Trophoblast cell (in vitro differentiated cells and primary cell): ENCODE measurements around the gene IL1R2.
A peak's percentile ranks its signal among the peaks of the same experiment; 100 is the strongest.

Experiments used
- DNase-seq, 2 donors: peaks; one replicate each; pipeline ENCODE4 v3.0.0-alpha.2; 2016
- H2AFZ ChIP-seq: 2 replicates; pipeline ENCODE4 v1.6.1; 2013; ENCODE audit warnings: low read length, moderate library complexity, mild to moderate bottlenecking; ENCODE audit not compliant: insufficient read depth, poor library complexity
- H2AK5ac ChIP-seq: 2 replicates; pipeline ENCODE4 v1.6.1; 2013; ENCODE audit warnings: mild to moderate bottlenecking, low read length
- H2BK120ac ChIP-seq: 2 replicates; pipeline ENCODE4 v1.6.1; 2013; ENCODE audit warnings: low read length, mild to moderate bottlenecking, moderate library complexity; ENCODE audit not compliant: insufficient read depth, poor library complexity
- H2BK12ac ChIP-seq: 2 replicates; pipeline ENCODE4 v1.6.1; 2013; ENCODE audit warnings: mild to moderate bottlenecking, low read length, moderate library complexity
- H2BK5ac ChIP-seq: 2 replicates; pipeline ENCODE4 v1.6.1; 2013; ENCODE audit warnings: low read length, low read depth, moderate library complexity, mild to moderate bottlenecking; ENCODE audit not compliant: poor library complexity
- H3K14ac ChIP-seq: 2 replicates; pipeline ENCODE4 v1.6.1; 2013; ENCODE audit warnings: mild to moderate bottlenecking, low read length
- H3K18ac ChIP-seq: 2 replicates; pipeline ENCODE4 v1.6.1; 2013; ENCODE audit warnings: mild to moderate bottlenecking, low read length
- H3K23ac ChIP-seq: 2 replicates; pipeline ENCODE4 v1.6.1; 2013; ENCODE audit warnings: low read length
- H3K27ac ChIP-seq: 2 replicates; pipeline ENCODE4 v1.5.1; 2013; ENCODE audit warnings: low read depth, mild to moderate bottlenecking, inconsistent platforms, low read length, moderate library complexity
- H3K27me3 ChIP-seq: 2 replicates; pipeline ENCODE4 v1.6.1; 2013; ENCODE audit warnings: inconsistent platforms, mild to moderate bottlenecking, low read length, moderate library complexity; ENCODE audit not compliant: insufficient read depth
- H3K36me3 ChIP-seq, 2 experiments: 1 replicate in 1 of 2; 2 replicates in 1 of 2; pipeline ENCODE4 v1.6.1; 2013; ENCODE audit warnings: low read length in 2 of 2, mild to moderate bottlenecking in 2 of 2, moderate library complexity in 1 of 2; ENCODE audit not compliant: insufficient read depth in 2 of 2, control insufficient read depth in 1 of 2
- H3K4ac ChIP-seq: 2 replicates; pipeline ENCODE4 v1.6.1; 2013; ENCODE audit warnings: low read depth, mild to moderate bottlenecking, low read length, moderate library complexity
- H3K4me1 ChIP-seq, 2 experiments: 1 replicate in 1 of 2; 2 replicates in 1 of 2; pipeline ENCODE4 v1.6.1; 2013; ENCODE audit warnings: low read length in 2 of 2, mild to moderate bottlenecking in 2 of 2, moderate library complexity in 1 of 2; ENCODE audit not compliant: insufficient read depth in 2 of 2, control insufficient read depth in 1 of 2
- H3K4me2 ChIP-seq: 2 replicates; pipeline ENCODE4 v1.6.1; 2013; ENCODE audit warnings: inconsistent platforms, mild to moderate bottlenecking, low read length, moderate library complexity
- H3K4me3 ChIP-seq: 2 replicates; pipeline ENCODE4 v1.5.1; 2013; ENCODE audit warnings: mild to moderate bottlenecking, low read depth, low read length, inconsistent platforms
- H3K79me1 ChIP-seq: one replicate; pipeline ENCODE4 v1.6.1; 2013; ENCODE audit warnings: low read length
- H3K79me2 ChIP-seq: 2 replicates; pipeline ENCODE4 v1.6.1; 2013; ENCODE audit warnings: low read length, mild to moderate bottlenecking; ENCODE audit not compliant: control insufficient read depth, insufficient read depth, poor library complexity
- H3K9ac ChIP-seq: 2 replicates; pipeline ENCODE4 v1.6.1; 2013; ENCODE audit warnings: mild to moderate bottlenecking, low read length
- H3K9me3 ChIP-seq: 2 replicates; pipeline ENCODE4 v1.6.1; 2013; ENCODE audit warnings: low read depth, mild to moderate bottlenecking, control low read depth, inconsistent platforms, low read length; ENCODE audit not compliant: insufficient read depth
- H4K12ac ChIP-seq: 2 replicates; pipeline ENCODE4 v1.6.1; 2013; ENCODE audit warnings: low read depth, mild to moderate bottlenecking, low read length, moderate library complexity
- H4K8ac ChIP-seq: 2 replicates; pipeline ENCODE4 v1.6.1; 2013; ENCODE audit warnings: low read depth, mild to moderate bottlenecking, low read length, moderate library complexity
- H4K91ac ChIP-seq: one replicate; pipeline ENCODE4 v1.6.1; 2013; ENCODE audit warnings: low read depth, mild to moderate bottlenecking, low read length, moderate library complexity
- WGBS: extraction: QIAGEN DNeasy Blood & Tissue Kit; methylation state at CpG from one replicate; pipeline ENCODE4 v1.1.7; 2013; ENCODE audit warnings: missing lambda C conversion rate; ENCODE audit not compliant: insufficient read length, insufficient coverage; ENCODE audit errors: extremely low coverage; 5-methylcytosine and 5-hydroxymethylcytosine counted together

Gene IL1R2

GRCh38 chr2:102059151-102059550 lies 67.4 kb downstream of the IL1R2 start:
- no peak overlapping the region for H2BK120ac ChIP-seq
- H3K79me2 ChIP-seq = no peaks in the 10 kb centered on the region
- whole genome bisulfite sequencing = no CpG with 5 or more reads among the region's 1 CpG
- peak overlapping the region; percentile 0 for H3K4ac ChIP-seq
- H3K36me3 ChIP-seq = no peaks in the 10 kb centered on the region
- H2BK5ac ChIP-seq = no peak overlapping the region
- peak overlapping the region; percentile 1 for H4K91ac ChIP-seq
- no peak overlapping the region for H3K23ac ChIP-seq
- no peak overlapping the region for H3K18ac ChIP-seq
- H3K79me1 ChIP-seq = peaks cover 29% of the 10 kb centered on the region
- peak in 1 of 2 donors; percentile 49 for DNase-seq
- H2AK5ac ChIP-seq = peak overlapping the region; percentile 22
- peaks cover 34% of the 10 kb centered on the region in 2 experiments for H3K4me1 ChIP-seq
- no peak overlapping the region for H3K14ac ChIP-seq
- no peak overlapping the region for H3K9ac ChIP-seq
- no peak overlapping the region for H2AFZ ChIP-seq
- H3K9me3 ChIP-seq = peaks cover 2% of the 10 kb centered on the region
- no peak overlapping the region for H3K27ac ChIP-seq
- H3K27me3 ChIP-seq = no peaks in the 10 kb centered on the region
- H3K4me2 ChIP-seq = no peak overlapping the region
- no peak overlapping the region for H4K12ac ChIP-seq
- no peak overlapping the region for H4K8ac ChIP-seq
- H2BK12ac ChIP-seq = peak overlapping the region; percentile 1
- H3K4me3 ChIP-seq = no peak overlapping the region

- H3K18ac ChIP-seq = no peak overlapping the region
- H4K91ac ChIP-seq = no peak overlapping the region
- H3K9me3 ChIP-seq = peaks cover 2% of the 10 kb centered on the region
- H2AFZ ChIP-seq = no peak overlapping the region
- H3K4me3 ChIP-seq = no peak overlapping the region
- H3K36me3 ChIP-seq = no peaks in the 10 kb centered on the region
- peak overlapping the region; percentile 14 for H2BK120ac ChIP-seq
- no peaks in the 10 kb centered on the region for H3K79me2 ChIP-seq
- H3K4ac ChIP-seq = no peak overlapping the region
- H4K8ac ChIP-seq = no peak overlapping the region
- peak overlapping the region; percentile 18 for H2BK5ac ChIP-seq
- H3K4me2 ChIP-seq = no peak overlapping the region
- no peak overlapping the region for H3K14ac ChIP-seq
- H3K9ac ChIP-seq = no peak overlapping the region
- H3K23ac ChIP-seq = no peak overlapping the region
- peaks cover 36% of the 10 kb centered on the region for H3K79me1 ChIP-seq
- H4K12ac ChIP-seq = no peak overlapping the region
- DNase-seq = no peak
- no peak overlapping the region for H2AK5ac ChIP-seq
- no peak overlapping the region for H3K27ac ChIP-seq
- H3K27me3 ChIP-seq = no peaks in the 10 kb centered on the region
- H2BK12ac ChIP-seq = peak overlapping the region; percentile 64
- peaks cover 40 to 42% of the 10 kb centered on the region in 2 experiments for H3K4me1 ChIP-seq
- no CpG with 5 or more reads among the region's 3 CpGs for WGBS
Observed at GRCh38 chr2:102060047-102060446, 68.3 kb downstream of the IL1R2 start.

- H4K12ac ChIP-seq = no peak overlapping the region
- peaks cover 44% of the 10 kb centered on the region for H3K79me1 ChIP-seq
- no peaks in the 10 kb centered on the region for H3K79me2 ChIP-seq
- H2BK12ac ChIP-seq = peak overlapping the region; percentile 84
- H3K4me2 ChIP-seq = no peak overlapping the region
- H2AFZ ChIP-seq = no peak overlapping the region
- DNase-seq = no peak
- H3K4ac ChIP-seq = no peak overlapping the region
- peaks cover 4% of the 10 kb centered on the region for H3K9me3 ChIP-seq
- H3K27ac ChIP-seq = no peak overlapping the region
- peak overlapping the region; percentile 28 for H2BK120ac ChIP-seq
- no peak overlapping the region for H3K18ac ChIP-seq
- H3K4me3 ChIP-seq = no peak overlapping the region
- H4K8ac ChIP-seq = no peak overlapping the region
- H3K4me1 ChIP-seq = peaks cover 48% of the 10 kb centered on the region in 2 experiments
- H3K9ac ChIP-seq = no peak overlapping the region
- no peak overlapping the region for H3K23ac ChIP-seq
- peak overlapping the region; percentile 75 for H2AK5ac ChIP-seq
- no peaks in the 10 kb centered on the region for H3K27me3 ChIP-seq
- peak overlapping the region; percentile 57 for H4K91ac ChIP-seq
- WGBS = no CpG with 5 or more reads among the region's 4 CpGs
- no peak overlapping the region for H2BK5ac ChIP-seq
- H3K36me3 ChIP-seq = no peaks in the 10 kb centered on the region
- H3K14ac ChIP-seq = no peak overlapping the region
Observed at GRCh38 chr2:102060792-102061191, 69.0 kb downstream of the IL1R2 start.

- H3K4me3 ChIP-seq = no peak overlapping the region
- no peak overlapping the region for H2BK5ac ChIP-seq
- no peaks in the 10 kb centered on the region for H3K36me3 ChIP-seq
- H2BK12ac ChIP-seq = peak overlapping the region; percentile 84
- no peaks in the 10 kb centered on the region for H3K79me2 ChIP-seq
- peaks cover 47 to 50% of the 10 kb centered on the region in 2 experiments for H3K4me1 ChIP-seq
- peaks cover 4% of the 10 kb centered on the region for H3K9me3 ChIP-seq
- H3K18ac ChIP-seq = peak overlapping the region; percentile 22
- no peak overlapping the region for H3K9ac ChIP-seq
- H3K4me2 ChIP-seq = no peak overlapping the region
- H3K4ac ChIP-seq = peak overlapping the region; percentile 57
- peak overlapping the region; percentile 57 for H4K91ac ChIP-seq
- H4K8ac ChIP-seq = no peak overlapping the region
- no peak overlapping the region for H4K12ac ChIP-seq
- no peak overlapping the region for H3K27ac ChIP-seq
- peak overlapping the region; percentile 23 for H2AFZ ChIP-seq
- no CpG with 5 or more reads among the region's 7 CpGs for WGBS
- H3K79me1 ChIP-seq = peaks cover 44% of the 10 kb centered on the region
- H2AK5ac ChIP-seq = peak overlapping the region; percentile 75
- H3K23ac ChIP-seq = no peak overlapping the region
- DNase-seq = no peak
- H2BK120ac ChIP-seq = peak overlapping the region; percentile 28
- H3K14ac ChIP-seq = peak overlapping the region; percentile 38
- H3K27me3 ChIP-seq = no peaks in the 10 kb centered on the region
Observed at GRCh38 chr2:102061286-102061699, 69.5 kb downstream of the IL1R2 start.
